ENCODE measurements around the gene CHRNB1.
"Not testable (repeated sequence)": the region's sequence is repeated elsewhere in the genome, so short reads cannot be mapped to it uniquely, and the experiment has no call there.

Gene CHRNB1

GRCh38 chr17:7468804-7469389, 24.0 kb downstream of the CHRNB1 start:
- DNase-seq, result no peak

DNA sequence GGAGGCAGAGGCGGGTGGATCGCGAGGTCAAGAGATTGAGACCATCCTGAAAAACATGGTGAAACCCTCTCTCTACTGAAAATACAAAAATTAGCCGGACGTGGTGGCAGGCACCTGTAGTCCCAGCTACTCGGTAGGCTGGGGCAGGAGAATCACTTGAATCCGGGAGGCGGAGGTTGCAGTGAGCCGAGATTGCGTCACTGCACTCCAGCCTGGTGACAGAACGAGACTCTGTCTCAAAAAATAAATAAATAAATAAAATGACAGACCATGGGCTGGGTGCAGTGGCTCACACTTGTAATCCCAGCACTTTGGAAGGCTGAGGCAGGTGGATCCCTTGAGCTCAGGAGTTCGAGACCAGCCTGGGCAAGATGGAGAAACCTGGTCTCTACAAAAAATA, 25.0 kb downstream of the CHRNB1 start:
- not testable (repeated sequence) for DNase-seq

DNA sequence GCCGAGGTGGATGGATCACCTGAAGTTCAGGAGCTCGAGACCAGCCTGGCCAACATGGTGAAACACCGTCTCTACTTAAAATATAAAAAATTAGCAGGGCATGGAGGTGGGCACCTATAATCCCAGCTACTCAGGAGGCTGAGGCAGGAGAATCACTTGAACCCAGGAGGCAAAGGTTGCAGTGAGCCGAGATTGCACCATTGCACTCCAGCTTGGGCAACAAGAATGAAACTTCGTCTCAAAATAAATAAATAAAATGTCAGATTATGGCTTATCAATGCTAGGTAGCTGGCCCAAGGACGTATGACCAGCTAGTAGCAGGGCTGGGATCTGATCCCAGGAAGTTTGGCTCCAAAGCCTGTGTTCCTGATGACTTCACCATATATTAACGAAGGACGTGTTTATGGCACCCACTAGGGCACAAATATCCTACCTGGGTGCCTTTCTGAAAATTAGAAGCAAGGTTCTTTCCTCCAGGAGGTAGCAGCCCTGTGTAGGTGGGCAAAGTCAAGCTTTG, 25.7 kb downstream of the CHRNB1 start:
- not testable (repeated sequence) for DNase-seq

DNA sequence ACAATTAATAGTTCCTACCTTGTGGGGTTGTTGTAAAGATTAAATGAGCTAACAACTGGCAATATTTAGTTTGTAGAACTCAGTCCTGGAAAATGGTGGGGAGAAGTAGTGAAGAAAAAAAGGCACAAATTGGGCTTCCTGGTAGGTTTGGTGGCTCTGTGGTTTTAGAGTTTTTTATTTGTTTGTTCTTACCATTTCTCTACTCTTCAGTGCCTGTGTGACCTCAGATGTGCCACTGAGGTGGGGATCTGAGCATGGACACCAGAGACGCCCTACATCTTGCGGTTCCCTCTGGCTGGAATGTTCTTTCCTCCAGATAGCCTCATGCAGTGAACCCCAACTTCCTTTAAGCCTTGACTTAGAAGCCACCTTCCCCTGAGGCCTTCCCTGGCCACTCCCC, 26.9 kb downstream of the CHRNB1 start:
- no peak for DNase-seq

DNA sequence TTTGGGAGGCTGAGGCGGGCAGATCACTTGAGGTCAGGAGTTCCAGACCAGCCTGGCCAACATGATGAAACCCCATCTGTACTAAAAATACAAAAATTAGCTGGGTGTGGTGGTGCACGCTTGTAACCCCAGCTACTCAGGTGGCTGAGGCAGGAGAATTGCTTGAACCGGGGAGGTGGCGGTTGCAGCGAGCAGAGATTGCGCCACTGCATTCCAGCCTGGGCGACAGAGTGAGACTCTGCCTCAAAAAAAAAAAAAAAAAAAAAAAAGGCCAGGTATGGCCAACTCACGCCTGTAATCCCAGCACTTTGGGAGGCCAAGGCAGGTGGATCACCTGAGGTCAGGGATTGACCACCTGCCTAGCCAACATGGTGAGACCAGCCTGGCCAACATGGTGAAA, 29.9 kb downstream of the CHRNB1 start:
- DNase-seq, result not testable (repeated sequence)

DNA sequence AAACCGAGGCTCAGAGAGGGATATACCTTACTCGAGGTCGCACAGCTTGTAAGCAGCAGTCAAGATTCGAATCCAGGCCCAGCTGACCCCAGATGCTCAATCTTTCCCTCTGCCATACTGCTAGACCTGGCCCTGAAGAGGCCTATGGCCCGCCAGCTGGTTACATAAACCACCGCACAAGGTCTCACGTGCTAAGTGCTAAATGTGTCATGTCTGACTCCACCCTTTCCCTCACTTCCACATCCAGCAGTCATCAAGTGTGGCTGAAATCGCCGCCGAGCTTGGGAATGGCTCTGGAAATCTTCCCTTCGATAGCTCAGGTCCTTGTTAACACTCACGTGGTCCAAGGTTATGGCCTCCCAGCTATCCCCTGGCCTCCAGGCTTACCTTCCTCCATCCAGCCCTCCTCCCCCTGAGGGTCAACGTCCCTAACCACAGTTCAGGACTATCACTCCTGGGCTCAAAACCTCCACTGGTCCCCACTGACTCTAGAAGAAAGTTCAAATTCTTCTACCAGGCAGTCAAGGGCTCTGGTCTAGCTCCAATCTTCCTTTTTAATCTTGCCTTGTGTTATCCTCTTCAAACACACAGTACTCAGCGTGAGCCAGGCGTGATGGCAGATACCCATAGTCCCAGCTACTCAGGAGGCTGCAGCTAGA, 31.0 kb downstream of the CHRNB1 start:
- no peak for DNase-seq

DNA sequence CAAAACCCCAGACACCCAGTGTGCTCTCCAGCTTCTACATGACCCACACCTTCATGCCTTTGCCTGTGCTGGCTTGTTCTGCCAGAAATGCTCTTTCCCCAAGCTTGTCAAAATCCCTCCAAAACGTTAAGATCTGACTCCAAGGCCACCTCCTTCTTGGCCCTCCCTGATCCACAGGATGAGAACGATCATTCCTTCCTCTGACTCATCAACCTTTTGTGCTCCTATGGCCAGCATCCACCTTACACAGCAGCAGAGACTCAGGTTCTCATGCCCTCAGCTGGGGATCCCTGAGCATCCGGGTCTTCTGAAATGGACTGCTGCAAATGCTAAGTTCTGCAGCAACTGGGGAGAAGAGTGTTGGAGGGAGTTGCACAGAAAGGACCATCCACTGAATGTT, 31.6 kb downstream of the CHRNB1 start:
- no peak for DNase-seq

DNA sequence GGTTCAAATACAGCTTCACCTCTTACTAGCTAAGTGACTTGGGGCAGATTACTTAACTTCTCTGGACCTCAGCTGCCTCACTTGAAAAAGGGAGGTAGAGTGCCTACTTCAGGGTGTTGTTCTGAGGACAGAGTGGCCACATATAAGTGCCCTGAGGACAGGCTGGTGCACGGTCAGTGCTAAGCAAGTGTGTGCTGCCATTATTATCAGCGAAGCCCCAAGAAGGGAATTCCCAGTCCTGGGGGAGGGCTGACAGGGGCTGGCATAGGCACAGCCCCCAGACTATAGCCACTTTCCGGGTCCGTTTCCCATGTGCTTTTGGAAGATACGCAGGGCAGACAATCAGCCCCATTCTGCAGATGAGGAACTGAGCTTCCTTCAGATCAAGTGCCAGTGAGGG, 32.1 kb downstream of the CHRNB1 start:
- no peak for DNase-seq

GRCh38 chr17:7477392-7478275, 32.8 kb downstream of the CHRNB1 start:
- DNase-seq, result no peak

DNA sequence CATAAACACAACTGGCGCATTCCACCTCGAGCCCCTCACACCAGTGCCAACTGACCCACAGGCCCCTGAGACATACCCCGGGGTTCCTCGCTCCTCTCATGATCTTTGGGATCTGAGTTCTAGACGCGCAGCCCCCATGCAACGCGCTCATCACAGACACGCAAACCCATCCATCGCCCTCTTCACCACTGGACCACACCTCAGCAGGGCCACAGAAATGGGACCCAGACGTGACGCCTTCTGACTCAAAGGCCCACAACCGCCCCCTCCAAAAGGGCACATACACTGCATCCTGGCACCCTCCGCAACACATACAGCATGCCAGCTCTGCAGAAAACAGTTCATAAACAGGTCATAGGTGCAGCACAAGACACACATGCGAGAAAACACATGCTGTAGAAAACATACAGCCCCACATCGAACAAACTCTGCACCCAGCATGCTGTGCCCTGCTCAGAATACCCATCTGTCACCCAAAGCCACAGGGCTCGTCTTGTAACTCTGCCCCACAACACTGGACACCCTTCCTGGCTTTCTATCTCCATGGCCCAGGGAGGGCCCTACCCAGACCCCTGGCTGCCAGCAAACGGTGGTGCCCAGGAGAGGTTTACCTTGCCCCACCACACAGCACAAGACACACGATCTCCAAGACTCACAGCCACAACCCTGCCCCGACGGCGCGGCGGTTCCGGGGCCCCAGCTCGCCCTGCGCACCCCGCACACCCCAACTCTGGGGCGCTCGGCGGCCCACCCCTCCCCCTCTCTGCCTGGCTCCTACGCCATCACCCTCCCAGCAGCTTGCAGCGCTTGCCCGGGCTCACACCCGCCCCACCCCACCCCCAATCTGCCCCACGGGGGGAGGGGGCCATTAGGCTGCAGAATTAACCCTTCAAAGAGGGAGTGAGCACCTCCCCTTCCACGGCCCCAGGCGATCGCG, 33.7 kb downstream of the CHRNB1 start:
- DNase-seq, result peak; percentile 86

DNA sequence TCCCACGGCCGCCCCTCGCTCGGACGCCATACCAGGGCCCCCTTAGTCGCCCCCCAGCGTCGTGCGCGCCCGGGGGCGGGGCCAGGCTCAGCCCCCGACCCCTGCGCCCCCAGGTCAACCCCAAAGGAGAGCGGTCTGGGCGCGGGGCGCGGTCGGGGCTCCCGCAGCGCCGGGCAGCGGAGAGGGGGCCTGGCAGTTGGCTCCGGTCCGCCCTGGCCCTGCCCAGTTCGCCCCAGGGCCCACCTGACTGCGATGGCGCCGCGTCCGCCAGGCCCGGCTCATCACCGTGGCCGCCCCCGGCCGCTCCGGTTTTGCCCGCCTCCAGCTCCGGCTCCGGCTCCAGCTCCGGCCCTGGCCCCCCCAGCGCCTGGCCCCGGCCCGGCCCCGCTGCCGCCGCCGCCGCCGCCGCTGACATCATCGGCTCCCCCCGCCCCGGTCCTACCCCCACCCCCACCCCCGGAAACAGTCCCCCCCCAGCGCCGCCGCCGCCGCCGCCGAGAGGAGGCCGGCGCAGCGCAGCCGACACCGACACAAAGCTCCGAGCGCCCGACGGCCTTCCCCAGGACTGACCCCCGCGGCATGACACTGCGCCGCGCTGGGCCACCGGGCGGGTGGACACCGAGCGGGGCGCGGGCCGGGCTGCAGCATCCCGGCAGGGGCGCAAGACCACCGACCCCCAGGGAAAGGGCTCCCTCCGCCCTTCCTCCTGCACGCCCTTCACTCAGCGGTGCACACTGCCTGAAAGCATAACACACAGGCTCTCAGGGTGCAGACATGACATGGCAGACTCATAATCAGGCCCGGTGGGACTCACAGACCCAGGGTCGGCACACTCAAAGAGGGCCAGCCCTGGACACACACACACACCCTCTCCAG, 34.6 kb downstream of the CHRNB1 start, which contains the start of gene ZBTB4:
Gene ZBTB4 (minus strand): TSS at position 419 of the 876 bp plus-strand sequence. CDS start 12,830 bp downstream, outside the sequence.
- peak; percentile 88 for DNase-seq

DNA sequence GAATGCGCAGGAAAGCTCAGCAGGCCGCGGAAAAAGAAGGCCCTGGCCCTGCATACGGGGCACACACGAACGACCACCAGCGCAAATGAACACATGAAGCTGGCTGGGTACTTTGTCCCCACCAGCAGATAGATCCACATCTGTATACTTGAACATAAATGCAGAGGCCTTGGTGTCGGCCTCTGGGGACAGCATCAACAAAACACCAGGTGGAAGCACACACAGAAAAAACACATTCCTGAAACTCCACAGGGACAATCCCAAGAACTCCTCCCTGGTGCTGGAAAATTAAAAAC, 35.2 kb downstream of the CHRNB1 start:
- no peak for DNase-seq

GRCh38 chr17:7481275-7481674, 36.4 kb downstream of the CHRNB1 start, which contains the start of gene SLC35G6:
TSS of gene SLC35G6 (plus strand) at chr17:7481446. CDS start at chr17:7481517, 71 bp downstream.
- DNase-seq, result not testable (repeated sequence)

DNA sequence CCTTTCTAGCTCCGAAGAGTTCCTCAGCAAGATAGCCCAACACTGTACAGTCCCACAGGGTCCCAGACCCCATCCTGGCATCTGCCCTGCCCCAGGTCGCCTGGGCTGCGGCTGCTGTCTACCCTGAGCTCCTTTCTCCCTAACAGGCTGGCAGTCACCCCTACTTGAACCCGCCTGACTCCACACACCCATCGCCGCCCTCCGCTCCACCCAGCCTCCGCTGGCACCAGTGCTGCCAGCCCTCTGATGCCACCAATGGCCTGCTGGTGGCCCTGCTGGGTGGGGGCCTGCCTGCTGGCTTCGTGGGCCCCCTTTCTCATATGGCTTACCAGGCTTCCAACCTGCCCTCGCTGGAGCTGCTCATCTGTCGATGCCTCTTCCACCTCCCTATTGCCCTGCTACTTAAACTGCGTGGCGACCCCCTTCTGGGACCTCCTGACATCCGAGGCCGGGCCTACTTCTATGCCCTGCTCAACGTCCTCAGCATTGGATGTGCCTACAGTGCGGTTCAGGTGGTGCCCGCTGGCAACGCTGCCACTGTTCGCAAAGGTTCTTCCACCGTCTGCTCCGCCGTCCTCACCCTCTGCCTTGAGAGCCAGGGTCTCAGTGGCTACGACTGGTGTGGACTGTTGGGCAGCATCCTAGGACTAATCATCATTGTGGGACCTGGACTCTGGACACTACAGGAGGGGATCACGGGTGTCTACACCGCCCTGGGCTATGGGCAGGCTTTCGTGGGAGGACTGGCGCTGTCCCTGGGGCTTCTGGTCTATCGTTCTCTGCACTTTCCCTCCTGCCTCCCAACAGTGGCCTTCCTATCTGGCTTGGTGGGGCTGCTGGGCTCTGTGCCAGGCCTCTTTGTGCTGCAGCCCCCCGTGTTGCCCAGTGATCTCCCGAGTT, 37.2 kb downstream of the CHRNB1 start:
- not testable (repeated sequence) for DNase-seq

DNA sequence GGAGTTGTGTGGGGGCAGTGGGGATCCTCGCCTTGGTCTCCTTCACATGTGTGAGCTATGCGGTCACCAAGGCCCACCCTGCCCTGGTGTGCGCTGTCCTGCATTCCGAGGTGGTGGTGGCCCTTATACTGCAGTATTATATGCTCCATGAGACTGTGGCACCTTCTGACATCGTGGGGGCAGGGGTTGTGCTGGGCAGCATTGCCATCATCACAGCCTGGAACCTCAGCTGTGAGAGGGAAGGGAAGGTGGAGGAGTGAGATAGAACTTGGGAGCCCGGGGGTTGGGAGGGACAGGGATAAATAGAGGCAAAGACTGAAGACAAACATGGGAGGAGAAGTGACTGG, 37.9 kb downstream of the CHRNB1 start:
- not testable (repeated sequence) for DNase-seq

DNA sequence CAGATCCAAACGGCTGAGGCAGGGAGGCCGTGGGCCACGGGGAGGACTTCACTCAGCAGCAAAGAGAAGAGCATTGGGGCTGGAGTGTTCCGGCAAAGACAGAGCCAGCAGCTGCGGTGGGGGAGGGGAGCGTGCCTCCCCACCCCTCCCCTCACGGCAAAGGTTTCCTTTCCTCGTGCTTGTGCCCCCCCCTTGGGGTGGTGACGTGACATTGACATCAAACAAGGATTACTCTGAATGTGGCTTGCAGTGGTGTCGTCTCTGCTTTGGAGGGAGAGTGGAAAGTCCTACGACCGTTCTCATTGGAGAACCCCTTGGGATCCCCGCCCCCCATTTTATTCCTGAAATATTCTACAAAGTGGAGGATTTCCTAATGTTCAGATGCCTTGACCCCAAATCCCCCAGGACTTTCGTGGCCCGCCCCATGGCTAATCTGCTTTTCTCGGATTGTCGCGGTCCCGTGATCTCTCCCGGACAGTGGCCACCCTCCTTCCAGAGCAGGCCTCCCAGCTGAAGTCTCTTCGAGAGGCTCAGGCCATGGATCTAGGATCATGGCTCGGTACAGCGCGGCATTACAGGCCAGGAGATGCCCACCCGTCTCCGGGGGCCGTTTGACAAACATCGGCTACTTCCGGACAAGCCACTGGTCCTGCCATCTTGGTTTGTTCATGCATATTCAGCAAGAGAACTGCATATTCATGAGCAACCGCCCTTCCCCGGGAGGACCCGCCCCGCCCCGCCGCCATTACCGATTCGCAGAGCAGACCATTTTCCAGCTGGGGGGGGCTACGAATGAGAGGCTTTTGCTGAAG, 38.6 kb downstream of the CHRNB1 start:
- peak; percentile 95 for DNase-seq

GRCh38 chr17:7484067-7484918, 39.4 kb downstream of the CHRNB1 start, which contains the start of gene POLR2A:
TSS of gene POLR2A (plus strand) at chr17:7484366.
- DNase-seq, result peak; percentile 99

- DNase-seq, result no peak
These were observed 40.1 kb downstream of the CHRNB1 start for GRCh38 chr17:7484919-7485377.

Measured in activated effector memory CD4-positive, alpha-beta T cell treated with anti-CD3 and anti-CD28 coated beads, Interleukin-2, amount 50 U/mL, for 16 hours (primary cell).